Hepatocyte (in vitro differentiated cells): ENCODE results near the gene FBXO3. TPM values are rescaled to one million over a fixed set of nuclear protein-coding genes. Genes with fewer than 3 reads are reported as not detected.

ENCODE experiments used
- DNase-seq: peaks from one replicate; pipeline ENCODE4 v3.0.0-alpha.2; 2016; ENCODE audit warnings: low spot score
- H2AFZ ChIP-seq: fragments of 200-600 bp; sonication (generic); 2 replicates; pipeline ENCODE4 v1.6.0; 2016; ENCODE audit warnings: antibody characterized with exemption, mild to moderate bottlenecking
- H3K27ac ChIP-seq: fragments of 200-600 bp; sonication (generic); 2 replicates; pipeline ENCODE4 v1.5.1; 2016; ENCODE audit warnings: mild to moderate bottlenecking
- H3K27me3 ChIP-seq: fragments of 200-600 bp; sonication (generic); 2 replicates; pipeline ENCODE4 v1.6.1; 2016
- H3K36me3 ChIP-seq: fragments of 200-600 bp; sonication (generic); replicated peaks from 2 replicates; pipeline ENCODE4 v1.5.1; 2016; ENCODE audit warnings: low read depth; ENCODE audit not compliant: insufficient read depth
- H3K4me1 ChIP-seq: fragments of 200-600 bp; sonication (generic); 2 replicates; pipeline ENCODE4 v1.5.1; 2016; ENCODE audit warnings: mild to moderate bottlenecking, moderate library complexity; ENCODE audit not compliant: insufficient read depth
- H3K4me2 ChIP-seq: fragments of 200-600 bp; sonication (generic); 2 replicates; pipeline ENCODE4 v1.6.0; 2016
- H3K4me3 ChIP-seq: fragments of 200-600 bp; sonication (generic); 2 replicates; pipeline ENCODE4 v1.5.1; 2016; ENCODE audit warnings: mild to moderate bottlenecking
- H3K79me2 ChIP-seq: fragments of 200-600 bp; sonication (generic); 2 replicates; pipeline ENCODE4 v1.6.0; 2017; ENCODE audit warnings: mild to moderate bottlenecking
- H3K9me2 ChIP-seq: fragments of 200-600 bp; sonication (generic); replicated peaks from 2 replicates; pipeline ENCODE4 v1.6.0; 2017; ENCODE audit warnings: mild to moderate bottlenecking; ENCODE audit not compliant: insufficient read depth
- H3K9me3 ChIP-seq: fragments of 200-600 bp; sonication (generic); 2 replicates; pipeline ENCODE4 v1.5.1; 2016; ENCODE audit warnings: low read depth, mild to moderate bottlenecking
- H4K20me1 ChIP-seq: fragments of 200-600 bp; sonication (generic); 2 replicates; pipeline ENCODE4 v1.6.0; 2016; ENCODE audit warnings: mild to moderate bottlenecking; ENCODE audit not compliant: insufficient read depth, poor library complexity, severe bottlenecking
- CTCF ChIP-seq: fragments of 200-600 bp; sonication (generic); IDR thresholded peaks from 2 replicates; pipeline ENCODE4 v1.5.1; 2016; ENCODE audit warnings: antibody characterized with exemption, mild to moderate bottlenecking; ENCODE audit not compliant: poor library complexity
- EZH2 ChIP-seq: fragments of 200-600 bp; sonication (generic); IDR thresholded peaks from 2 replicates; pipeline ENCODE4 v1.6.1; 2016; ENCODE audit warnings: antibody characterized with exemption, mild to moderate bottlenecking, borderline replicate concordance
- EZH2phosphoT487 ChIP-seq: fragments of 200-600 bp; sonication (generic); IDR thresholded peaks from one replicate; pipeline ENCODE4 v1.6.1; 2018; ENCODE audit warnings: antibody characterized with exemption, mild to moderate bottlenecking, low read depth, moderate library complexity; ENCODE audit not compliant: unreplicated experiment, severe bottlenecking
- WGBS: methylation state at CpG from one replicate; pipeline ENCODE4 v1.1.6; 2016; ENCODE audit warnings: low lambda C conversion rate; ENCODE audit errors: missing lambda C conversion rate; 5-methylcytosine and 5-hydroxymethylcytosine counted together
- polyA plus RNA-seq: library from polyadenylated mRNA; unstranded; fragments of >200 nt; fragmentation: Nextera tagmentation; extraction: Ambion mirVana; gene quantifications from 2 replicates; pipeline ENCODE4 v1.2.1, GENCODE V29; 2016
- total RNA-seq: library from RNA; depleted of rRNA; stranded (reverse); fragments of >200 nt; gene quantifications from 2 replicates; pipeline ENCODE4 v1.2.3, GENCODE V29; 2014

Gene FBXO3
- total and polyA plus RNA-seq, 2 experiments from 2014 or later, result 29.3 to 58.1 TPM

- no peaks in the 10 kb centered on the region for H3K9me3 ChIP-seq
- TF ChIP-seq EZH2phosphoT487 (no peak), CTCF (no peak), EZH2 (no peak)
These were observed 79.8 kb downstream of the FBXO3 start for GRCh38 chr11:33694346-33695050.

GRCh38 chr11:33692541-33692940 is 81.8 kb downstream of the FBXO3 start:
- no peaks in the 10 kb centered on the region for H3K36me3 ChIP-seq
- H2AFZ ChIP-seq, result no peak overlapping the region
- no peak for DNase-seq
- peak overlapping the region; percentile 93 for H3K27ac ChIP-seq
- TF ChIP-seq EZH2phosphoT487 (no peak), CTCF (no peak), EZH2 (no peak)
- no peak overlapping the region for H3K4me3 ChIP-seq
- H4K20me1 ChIP-seq, result no peaks in the 10 kb centered on the region
- H3K27me3 ChIP-seq, result no peaks in the 10 kb centered on the region
- no peaks in the 10 kb centered on the region for H3K9me3 ChIP-seq
- no peak overlapping the region for H3K4me2 ChIP-seq
- WGBS, result 72% methylated on average over 5 of the region's 5 CpGs
- no peaks in the 10 kb centered on the region for H3K79me2 ChIP-seq
- peaks cover 32% of the 10 kb centered on the region for H3K4me1 ChIP-seq
- H3K9me2 ChIP-seq, result no peaks in the 10 kb centered on the region

More at GRCh38 chr11:33694346-33695050, 79.8 kb downstream of the FBXO3 start:
- no peak overlapping the region for H3K4me3 ChIP-seq
- no peaks in the 10 kb centered on the region for H3K9me2 ChIP-seq
- no peak overlapping the region for H3K4me2 ChIP-seq
- H3K36me3 ChIP-seq, result no peaks in the 10 kb centered on the region
- H3K4me1 ChIP-seq, result peaks cover 39% of the 10 kb centered on the region
- no peak for DNase-seq
- no peaks in the 10 kb centered on the region for H4K20me1 ChIP-seq
- no peaks in the 10 kb centered on the region for H3K27me3 ChIP-seq
- H3K27ac ChIP-seq, result no peak overlapping the region
- 94% methylated on average over 4 of the region's 4 CpGs for WGBS
- no peaks in the 10 kb centered on the region for H3K79me2 ChIP-seq
- no peak overlapping the region for H2AFZ ChIP-seq

- Histone ChIP-seq H3K9me3 (no peaks in the 10 kb centered on the region), H2AFZ (peak overlapping the region; percentile 0), H3K4me1 (peaks cover 32% of the 10 kb centered on the region), H3K79me2 (no peaks in the 10 kb centered on the region), H4K20me1 (no peaks in the 10 kb centered on the region), H3K4me2 (peak overlapping the region; percentile 59), H3K27ac (peak overlapping the region; percentile 93), H3K9me2 (no peaks in the 10 kb centered on the region), H3K4me3 (no peak overlapping the region), H3K27me3 (no peaks in the 10 kb centered on the region), H3K36me3 (no peaks in the 10 kb centered on the region)
- peak; percentile 89 for DNase-seq
- TF ChIP-seq EZH2phosphoT487 (no peak), CTCF (no peak), EZH2 (no peak)
- WGBS, result 29% methylated on average over 9 of the region's 9 CpGs
These were observed 82.3 kb downstream of the FBXO3 start for GRCh38 chr11:33692013-33692504.
